Hepatocyte (in vitro differentiated cells): ENCODE measurements around the gene SLCO2B1. TPM values are rescaled to one million over a fixed set of nuclear protein-coding genes. Genes with fewer than 3 reads are reported as not detected.

Experiments used
- DNase-seq: peaks from one replicate; pipeline ENCODE4 v3.0.0-alpha.2; 2016; ENCODE audit warnings: low spot score
- H2AFZ ChIP-seq: fragments of 200-600 bp; sonication (generic); 2 replicates; pipeline ENCODE4 v1.6.0; 2016; ENCODE audit warnings: antibody characterized with exemption, mild to moderate bottlenecking
- H3K27ac ChIP-seq: fragments of 200-600 bp; sonication (generic); 2 replicates; pipeline ENCODE4 v1.5.1; 2016; ENCODE audit warnings: mild to moderate bottlenecking
- H3K27me3 ChIP-seq: fragments of 200-600 bp; sonication (generic); 2 replicates; pipeline ENCODE4 v1.6.1; 2016
- H3K36me3 ChIP-seq: fragments of 200-600 bp; sonication (generic); replicated peaks from 2 replicates; pipeline ENCODE4 v1.5.1; 2016; ENCODE audit warnings: low read depth; ENCODE audit not compliant: insufficient read depth
- H3K4me1 ChIP-seq: fragments of 200-600 bp; sonication (generic); 2 replicates; pipeline ENCODE4 v1.5.1; 2016; ENCODE audit warnings: mild to moderate bottlenecking, moderate library complexity; ENCODE audit not compliant: insufficient read depth
- H3K4me2 ChIP-seq: fragments of 200-600 bp; sonication (generic); 2 replicates; pipeline ENCODE4 v1.6.0; 2016
- H3K4me3 ChIP-seq: fragments of 200-600 bp; sonication (generic); 2 replicates; pipeline ENCODE4 v1.5.1; 2016; ENCODE audit warnings: mild to moderate bottlenecking
- H3K79me2 ChIP-seq: fragments of 200-600 bp; sonication (generic); 2 replicates; pipeline ENCODE4 v1.6.0; 2017; ENCODE audit warnings: mild to moderate bottlenecking
- H3K9me2 ChIP-seq: fragments of 200-600 bp; sonication (generic); replicated peaks from 2 replicates; pipeline ENCODE4 v1.6.0; 2017; ENCODE audit warnings: mild to moderate bottlenecking; ENCODE audit not compliant: insufficient read depth
- H3K9me3 ChIP-seq: fragments of 200-600 bp; sonication (generic); 2 replicates; pipeline ENCODE4 v1.5.1; 2016; ENCODE audit warnings: low read depth, mild to moderate bottlenecking
- H4K20me1 ChIP-seq: fragments of 200-600 bp; sonication (generic); 2 replicates; pipeline ENCODE4 v1.6.0; 2016; ENCODE audit warnings: mild to moderate bottlenecking; ENCODE audit not compliant: insufficient read depth, poor library complexity, severe bottlenecking
- EZH2 ChIP-seq: fragments of 200-600 bp; sonication (generic); IDR thresholded peaks from 2 replicates; pipeline ENCODE4 v1.6.1; 2016; ENCODE audit warnings: antibody characterized with exemption, mild to moderate bottlenecking, borderline replicate concordance
- EZH2phosphoT487 ChIP-seq: fragments of 200-600 bp; sonication (generic); IDR thresholded peaks from one replicate; pipeline ENCODE4 v1.6.1; 2018; ENCODE audit warnings: antibody characterized with exemption, mild to moderate bottlenecking, low read depth, moderate library complexity; ENCODE audit not compliant: unreplicated experiment, severe bottlenecking
- WGBS: methylation state at CpG from one replicate; pipeline ENCODE4 v1.1.6; 2016; ENCODE audit warnings: low lambda C conversion rate; ENCODE audit errors: missing lambda C conversion rate; 5-methylcytosine and 5-hydroxymethylcytosine counted together
- polyA plus RNA-seq: library from polyadenylated mRNA; unstranded; fragments of >200 nt; fragmentation: Nextera tagmentation; extraction: Ambion mirVana; gene quantifications from 2 replicates; pipeline ENCODE4 v1.2.1, GENCODE V29; 2016
- total RNA-seq: library from RNA; depleted of rRNA; stranded (reverse); fragments of >200 nt; gene quantifications from 2 replicates; pipeline ENCODE4 v1.2.3, GENCODE V29; 2014
- TF ChIP-seq, protein P1 (sequence below): fragments of 200-600 bp; sonication (generic); IDR thresholded peaks from 2 replicates; pipeline ENCODE4 v1.5.1; 2016; ENCODE audit warnings: antibody characterized with exemption, mild to moderate bottlenecking; ENCODE audit not compliant: poor library complexity

The SLCO2B1 gene
- total and polyA plus RNA-seq, 2 experiments from 2014 or later = 51.6 to 79.2 TPM

DNA sequence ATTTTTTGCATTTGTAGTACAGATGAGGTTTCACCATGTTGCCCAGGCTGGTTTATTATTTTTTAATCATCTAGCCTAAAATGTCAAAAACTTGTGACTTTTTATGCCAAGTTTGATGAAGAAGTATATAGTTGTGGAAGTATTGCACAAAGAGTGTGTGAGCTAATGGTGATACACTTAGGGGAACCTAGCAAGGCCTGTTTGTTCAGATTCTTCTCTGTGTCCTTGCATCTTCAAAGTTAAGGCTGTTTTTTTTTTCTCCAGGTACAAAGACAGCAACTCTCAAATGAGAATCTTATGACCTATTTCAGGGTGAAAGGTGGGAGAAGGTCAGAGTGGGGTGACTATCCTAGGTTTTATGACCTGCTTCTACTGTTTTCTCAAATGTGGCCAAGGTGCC lies 7.3 kb downstream of the SLCO2B1 start:
- DNase-seq = no peak
- H3K4me1 ChIP-seq = peaks cover 89% of the 10 kb centered on the region

GRCh38 chr11:75158696-75159150 lies 7.8 kb downstream of the SLCO2B1 start:
- Histone ChIP-seq H3K4me3 (no peak overlapping the region), H3K4me1 (peaks cover 88% of the 10 kb centered on the region), H3K79me2 (peaks cover 35% of the 10 kb centered on the region), H3K36me3 (no peaks in the 10 kb centered on the region), H4K20me1 (no peaks in the 10 kb centered on the region), H3K27ac (peak overlapping the region; percentile 98), H3K9me2 (no peaks in the 10 kb centered on the region), H3K27me3 (no peaks in the 10 kb centered on the region), H2AFZ (no peak overlapping the region), H3K9me3 (no peaks in the 10 kb centered on the region), H3K4me2 (peak overlapping the region; percentile 60)
- TF ChIP-seq EZH2phosphoT487 (no peak), EZH2 (no peak)
- TF ChIP-seq, protein P1, sequence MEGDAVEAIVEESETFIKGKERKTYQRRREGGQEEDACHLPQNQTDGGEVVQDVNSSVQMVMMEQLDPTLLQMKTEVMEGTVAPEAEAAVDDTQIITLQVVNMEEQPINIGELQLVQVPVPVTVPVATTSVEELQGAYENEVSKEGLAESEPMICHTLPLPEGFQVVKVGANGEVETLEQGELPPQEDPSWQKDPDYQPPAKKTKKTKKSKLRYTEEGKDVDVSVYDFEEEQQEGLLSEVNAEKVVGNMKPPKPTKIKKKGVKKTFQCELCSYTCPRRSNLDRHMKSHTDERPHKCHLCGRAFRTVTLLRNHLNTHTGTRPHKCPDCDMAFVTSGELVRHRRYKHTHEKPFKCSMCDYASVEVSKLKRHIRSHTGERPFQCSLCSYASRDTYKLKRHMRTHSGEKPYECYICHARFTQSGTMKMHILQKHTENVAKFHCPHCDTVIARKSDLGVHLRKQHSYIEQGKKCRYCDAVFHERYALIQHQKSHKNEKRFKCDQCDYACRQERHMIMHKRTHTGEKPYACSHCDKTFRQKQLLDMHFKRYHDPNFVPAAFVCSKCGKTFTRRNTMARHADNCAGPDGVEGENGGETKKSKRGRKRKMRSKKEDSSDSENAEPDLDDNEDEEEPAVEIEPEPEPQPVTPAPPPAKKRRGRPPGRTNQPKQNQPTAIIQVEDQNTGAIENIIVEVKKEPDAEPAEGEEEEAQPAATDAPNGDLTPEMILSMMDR = no peak
- 55% methylated on average over 4 of the region's 4 CpGs for whole genome bisulfite sequencing
- DNase-seq = no peak

More for the DNA sequence above, 7.3 kb downstream of the SLCO2B1 start:
- Histone ChIP-seq H3K4me3 (no peak overlapping the region), H3K27ac (peak overlapping the region; percentile 98), H3K27me3 (no peaks in the 10 kb centered on the region), H3K36me3 (no peaks in the 10 kb centered on the region), H4K20me1 (no peaks in the 10 kb centered on the region), H2AFZ (no peak overlapping the region), H3K9me3 (no peaks in the 10 kb centered on the region), H3K4me2 (peak overlapping the region; percentile 60), H3K79me2 (peaks cover 40% of the 10 kb centered on the region), H3K9me2 (no peaks in the 10 kb centered on the region)
- TF ChIP-seq EZH2 (no peak), EZH2phosphoT487 (no peak)
- TF ChIP-seq, protein P1 = no peak

GRCh38 chr11:75159151-75159953 lies 8.4 kb downstream of the SLCO2B1 start:
- Histone ChIP-seq H3K4me3 (no peak overlapping the region), H3K9me3 (no peaks in the 10 kb centered on the region), H4K20me1 (no peaks in the 10 kb centered on the region), H3K4me1 (peaks cover 91% of the 10 kb centered on the region), H3K36me3 (no peaks in the 10 kb centered on the region), H2AFZ (no peak overlapping the region), H3K27me3 (no peaks in the 10 kb centered on the region), H3K4me2 (peak overlapping the region; percentile 72), H3K9me2 (no peaks in the 10 kb centered on the region), H3K79me2 (peaks cover 29% of the 10 kb centered on the region), H3K27ac (peak overlapping the region; percentile 98)
- TF ChIP-seq EZH2phosphoT487 = no peak
- no peak for TF ChIP-seq EZH2
- TF ChIP-seq, protein P1 = no peak
- 62% methylated on average over 17 of the region's 17 CpGs for WGBS
- DNase-seq = peak; percentile 82
